Jurkat, Clone E6-1 (cell line): Measurements from ENCODE around the gene FARS2.

Experiments used
- DNase-seq: peaks from one replicate; pipeline ENCODE4 v3.0.0-alpha.2; 2011; ENCODE audit warnings: low read depth, low spot score
- H3K4me3 ChIP-seq: 2 replicates; pipeline ENCODE4 v1.5.1; 2011; ENCODE audit warnings: mild to moderate bottlenecking, low read length, control low read depth, moderate library complexity

Gene FARS2

GRCh38 chr6:5401845-5402738 is 140.8 kb downstream of the FARS2 start:
- no peak for DNase-seq
- no peak overlapping the region for H3K4me3 ChIP-seq

GRCh38 chr6:5403076-5403475 is 141.8 kb downstream of the FARS2 start:
- no peak for DNase-seq
- H3K4me3 ChIP-seq = no peak overlapping the region

GRCh38 chr6:5403609-5404008 is 142.3 kb downstream of the FARS2 start:
- no peak for DNase-seq
- H3K4me3 ChIP-seq = no peak overlapping the region

- H3K4me3 ChIP-seq = no peak overlapping the region
- DNase-seq = no peak
These were observed 144.7 kb downstream of the FARS2 start for GRCh38 chr6:5405976-5406375.

- H3K4me3 ChIP-seq = no peak overlapping the region
- DNase-seq = no peak
These were observed 150.1 kb downstream of the FARS2 start for GRCh38 chr6:5411414-5411813.

GRCh38 chr6:5412017-5412416 is 150.7 kb downstream of the FARS2 start:
- DNase-seq = no peak
- no peak overlapping the region for H3K4me3 ChIP-seq

- no peak for DNase-seq
- no peak overlapping the region for H3K4me3 ChIP-seq
These were observed 151.3 kb downstream of the FARS2 start for GRCh38 chr6:5412663-5413062.

- no peak overlapping the region for H3K4me3 ChIP-seq
- DNase-seq = no peak
These were observed 154.9 kb downstream of the FARS2 start for GRCh38 chr6:5416250-5416649.

- DNase-seq = peak; percentile 39
- no peak overlapping the region for H3K4me3 ChIP-seq
These were observed 161.1 kb downstream of the FARS2 start for GRCh38 chr6:5422321-5422915.

- DNase-seq = no peak
- H3K4me3 ChIP-seq = no peak overlapping the region
These were observed 161.9 kb downstream of the FARS2 start for GRCh38 chr6:5423251-5423650.

- DNase-seq = no peak
- H3K4me3 ChIP-seq = no peak overlapping the region
These were observed 163.4 kb downstream of the FARS2 start for GRCh38 chr6:5424726-5425125.

GRCh38 chr6:5425267-5425666 is 164.0 kb downstream of the FARS2 start:
- no peak for DNase-seq
- H3K4me3 ChIP-seq = no peak overlapping the region

GRCh38 chr6:5425797-5426196 is 164.5 kb downstream of the FARS2 start:
- H3K4me3 ChIP-seq = no peak overlapping the region

GRCh38 chr6:5427586-5427985 is 166.3 kb downstream of the FARS2 start:
- peak; percentile 59 for DNase-seq
- peak overlapping the region; percentile 39 for H3K4me3 ChIP-seq

More at GRCh38 chr6:5425797-5426196, 164.5 kb downstream of the FARS2 start:
- DNase-seq = peak; percentile 71

GRCh38 chr6:5433324-5433723 is 172.0 kb downstream of the FARS2 start:
- DNase-seq = no peak
- H3K4me3 ChIP-seq = no peak overlapping the region

GRCh38 chr6:5435449-5435848 is 174.1 kb downstream of the FARS2 start:
- DNase-seq = no peak
- no peak overlapping the region for H3K4me3 ChIP-seq

GRCh38 chr6:5438922-5439584 is 177.7 kb downstream of the FARS2 start:
- DNase-seq = no peak
- H3K4me3 ChIP-seq = no peak overlapping the region

GRCh38 chr6:5439749-5440148 is 178.4 kb downstream of the FARS2 start:
- DNase-seq = no peak

GRCh38 chr6:5442319-5442718 is 181.0 kb downstream of the FARS2 start:
- H3K4me3 ChIP-seq = no peak overlapping the region
- no peak for DNase-seq

More at GRCh38 chr6:5439749-5440148, 178.4 kb downstream of the FARS2 start:
- no peak overlapping the region for H3K4me3 ChIP-seq

GRCh38 chr6:5442916-5443315 is 181.6 kb downstream of the FARS2 start:
- H3K4me3 ChIP-seq = no peak overlapping the region
- no peak for DNase-seq
